Measurements from ENCODE around the gene MAPRE2. TPM values are rescaled to one million over a fixed set of nuclear protein-coding genes. Genes with fewer than 3 reads are reported as not detected.

Gene MAPRE2
- total and polyA plus RNA-seq, 4 donors = 12.5 to 57.8 (median 19.8) TPM

- H3K9ac ChIP-seq (ENCODE audit: insufficient read depth in 1 of 2, low read length in 2 of 2) = no peak overlapping the region
- H3K9me3 ChIP-seq (ENCODE audit: control insufficient read depth in 4 of 4, insufficient read depth in 3 of 4, low read length in 3 of 4) = peaks cover 0 to 3% (median 0%) of the 10 kb centered on the region in 4 donors
- H3K4me1 ChIP-seq (ENCODE audit: control insufficient read depth in 5 of 5, insufficient read depth in 5 of 5, low read length in 5 of 5) = peaks cover 0 to 7% (median 0%) of the 10 kb centered on the region in 5 donors
- H3K4me3 ChIP-seq = no peak overlapping the region
- H3K36me3 ChIP-seq (ENCODE audit: control insufficient read depth in 4 of 4, insufficient read depth in 4 of 4, low read length in 4 of 4) = no peaks in the 10 kb centered on the region
- TF ChIP-seq CTCF (IDR thresholded peaks at IDR 0.05; ENCODE audit: control extremely low read depth, extremely low read depth) = no peak
- WGBS, 2 donors = 84 to 91% methylated on average over 3 of the region's 3 CpGs
- no peak for ATAC-seq (ENCODE audit: insufficient read depth, low FRiP score)
- no peaks in the 10 kb centered on the region for H3K27me3 ChIP-seq (ENCODE audit: control insufficient read depth in 3 of 3, insufficient read depth in 3 of 3, low read length in 2 of 3)
- H3K27ac ChIP-seq (ENCODE audit: low read depth in 1 of 2, low read length in 1 of 2) = no peak overlapping the region
- peak in 1 of 3 donors; percentile 37 for DNase-seq
Measured at GRCh38 chr18:35178260-35178659, 137.0 kb downstream of the MAPRE2 start.

GRCh38 chr18:35179906-35180305 is 138.7 kb downstream of the MAPRE2 start:
- no peak overlapping the region for H3K27ac ChIP-seq (ENCODE audit: low read depth in 1 of 2, low read length in 1 of 2)
- H3K9me3 ChIP-seq (ENCODE audit: control insufficient read depth in 4 of 4, insufficient read depth in 3 of 4, low read length in 3 of 4) = peaks cover 0 to 3% (median 0%) of the 10 kb centered on the region in 4 donors
- no peaks in the 10 kb centered on the region for H3K4me1 ChIP-seq (ENCODE audit: control insufficient read depth in 5 of 5, insufficient read depth in 5 of 5, low read length in 5 of 5)
- ATAC-seq (ENCODE audit: insufficient read depth, low FRiP score) (no peak), DNase-seq (no peak)
- no peak overlapping the region for H3K9ac ChIP-seq (ENCODE audit: insufficient read depth in 1 of 2, low read length in 2 of 2)
- H3K4me3 ChIP-seq = no peak overlapping the region
- WGBS, 2 donors = 52 to 84% methylated on average over 4 of the region's 4 CpGs
- H3K27me3 ChIP-seq (ENCODE audit: control insufficient read depth in 3 of 3, insufficient read depth in 3 of 3, low read length in 2 of 3) = no peaks in the 10 kb centered on the region
- no peak for TF ChIP-seq CTCF (IDR thresholded peaks at IDR 0.05; ENCODE audit: control extremely low read depth, extremely low read depth)
- no peaks in the 10 kb centered on the region for H3K36me3 ChIP-seq (ENCODE audit: control insufficient read depth in 4 of 4, insufficient read depth in 4 of 4, low read length in 4 of 4)

- Histone ChIP-seq H3K4me3 (no peak overlapping the region), H3K4me1 (ENCODE audit: control insufficient read depth in 5 of 5, insufficient read depth in 5 of 5, low read length in 5 of 5) (no peaks in the 10 kb centered on the region), H3K27me3 (ENCODE audit: control insufficient read depth in 3 of 3, insufficient read depth in 3 of 3, low read length in 2 of 3) (no peaks in the 10 kb centered on the region), H3K9ac (ENCODE audit: insufficient read depth in 1 of 2, low read length in 2 of 2) (no peak overlapping the region), H3K27ac (ENCODE audit: low read depth in 1 of 2, low read length in 1 of 2) (no peak overlapping the region), H3K9me3 (ENCODE audit: control insufficient read depth in 4 of 4, insufficient read depth in 3 of 4, low read length in 3 of 4) (peaks cover 0 to 3% (median 0%) of the 10 kb centered on the region in 4 donors), H3K36me3 (ENCODE audit: control insufficient read depth in 4 of 4, insufficient read depth in 4 of 4, low read length in 4 of 4) (no peaks in the 10 kb centered on the region)
- WGBS, 2 donors = 62 to 81% methylated on average over 1 of the region's 1 CpG
- no peak for ATAC-seq (ENCODE audit: insufficient read depth, low FRiP score)
- no peak for DNase-seq
- TF ChIP-seq CTCF (IDR thresholded peaks at IDR 0.05; ENCODE audit: control extremely low read depth, extremely low read depth) = no peak
Measured at GRCh38 chr18:35180455-35180854, 139.2 kb downstream of the MAPRE2 start.

- Histone ChIP-seq H3K27me3 (ENCODE audit: control insufficient read depth in 3 of 3, insufficient read depth in 3 of 3, low read length in 2 of 3) (no peaks in the 10 kb centered on the region), H3K9me3 (ENCODE audit: control insufficient read depth in 4 of 4, insufficient read depth in 3 of 4, low read length in 3 of 4) (peaks cover 0 to 2% (median 0%) of the 10 kb centered on the region in 4 donors)
Measured at GRCh38 chr18:35182151-35182550, 140.9 kb downstream of the MAPRE2 start.

More at GRCh38 chr18:35182151-35182550, 140.9 kb downstream of the MAPRE2 start:
- no peak for TF ChIP-seq CTCF (IDR thresholded peaks at IDR 0.05; ENCODE audit: control extremely low read depth, extremely low read depth)
- H3K4me1 ChIP-seq (ENCODE audit: control insufficient read depth in 5 of 5, insufficient read depth in 5 of 5, low read length in 5 of 5) = peaks cover 0 to 10% (median 0%) of the 10 kb centered on the region in 5 donors
- no peak overlapping the region for H3K4me3 ChIP-seq
- DNase-seq (no peak), ATAC-seq (ENCODE audit: insufficient read depth, low FRiP score) (no peak)
- H3K36me3 ChIP-seq (ENCODE audit: control insufficient read depth in 4 of 4, insufficient read depth in 4 of 4, low read length in 4 of 4) = no peaks in the 10 kb centered on the region
- WGBS, 2 donors = 96 to 97% methylated on average over 6 of the region's 6 CpGs
- no peak overlapping the region for H3K9ac ChIP-seq (ENCODE audit: insufficient read depth in 1 of 2, low read length in 2 of 2)
- H3K27ac ChIP-seq (ENCODE audit: low read depth in 1 of 2, low read length in 1 of 2) = no peak overlapping the region
